Heart left ventricle (tissue), 16 donors: ENCODE measurements around the gene HELZ2. TPM values are rescaled to one million over a fixed set of nuclear protein-coding genes. Genes with fewer than 3 reads are reported as not detected.

Experiments
- ATAC-seq, 4 donors: fragments of 200-7000 bp; cut with Tn5 transposase; one replicate each; pipeline ENCODE4 v1.9.1; 2020 to 2022; ENCODE audit warnings: moderate library complexity in 4 of 4, mild to moderate bottlenecking in 3 of 4, moderate number of reproducible peaks in 1 of 4
- DNase-seq, 5 donors: peaks; one replicate each; pipeline ENCODE4 v3.0.0-alpha.2; 2020
- H3K27ac ChIP-seq, 12 donors: fragments of 200-600 bp; sonication (generic) in 4 of 12; one replicate each; pipeline versions ENCODE4 v1.5.0 to v1.8.0; 2016 to 2022; ENCODE audit warnings: mild to moderate bottlenecking in 2 of 12
- H3K27me3 ChIP-seq, 9 donors: fragments of 200-600 bp; sonication (generic) in 2 of 9; one replicate each; pipeline versions ENCODE4 v1.5.1 to v1.8.0; 2016 to 2022; ENCODE audit warnings: mild to moderate bottlenecking in 3 of 9
- H3K36me3 ChIP-seq, 9 donors: fragments of 200-600 bp; sonication (generic) in 2 of 9; one replicate each; pipeline versions ENCODE4 v1.5.0 to v1.8.0; 2018 to 2022; ENCODE audit warnings: mild to moderate bottlenecking in 2 of 9
- H3K4me1 ChIP-seq, 12 donors: fragments of 200-600 bp; sonication (generic) in 4 of 12; one replicate each; pipeline versions ENCODE4 v1.5.0 to v1.8.0; 2016 to 2022; ENCODE audit warnings: mild to moderate bottlenecking in 3 of 12
- H3K4me3 ChIP-seq, 12 donors: fragments of 200-600 bp; sonication (generic) in 4 of 12; one replicate each; pipeline versions ENCODE4 v1.5.0 to v1.8.0; 2017 to 2022; ENCODE audit warnings: mild to moderate bottlenecking in 9 of 12, moderate library complexity in 4 of 12
- H3K9me3 ChIP-seq, 12 donors: fragments of 200-600 bp; sonication (generic) in 4 of 12; one replicate each; pipeline versions ENCODE4 v1.5.0 to v1.8.0; 2016 to 2022; ENCODE audit warnings: mild to moderate bottlenecking in 1 of 12
- CTCF ChIP-seq, 12 donors: fragments of 200-600 bp; sonication (generic) in 4 of 12; IDR thresholded peaks; one replicate each; pipeline versions ENCODE4 v1.5.0 to v1.8.0; 2018 to 2022; ENCODE audit warnings: antibody characterized with exemption in 12 of 12, mild to moderate bottlenecking in 5 of 12
- POLR2A ChIP-seq, 2 donors: fragments of 450-650 bp; IDR thresholded peaks; one replicate each; pipeline ENCODE4 v1.6.1; 2017; ENCODE audit warnings: antibody characterized with exemption in 2 of 2, mild to moderate bottlenecking in 2 of 2, moderate library complexity in 2 of 2
- whole genome bisulfite sequencing, 4 donors: extraction: QIAGEN DNeasy Blood & Tissue Kit in 2 of 4; methylation state at CpG; one replicate each; pipeline versions ENCODE4 v1.1.5 to v1.1.7; 2013 to 2018; 5-methylcytosine and 5-hydroxymethylcytosine counted together
- intact Hi-C, 10 donors: fragments of 100-400 bp; cut with DNase I; formaldehyde crosslinking; loops; one replicate each; pipeline versions ENCODE4 v1.11.1 to v1.14.2; 2022
- polyA plus RNA-seq, 2 donors: library from polyadenylated mRNA; stranded (reverse); fragments of 200-250 nt; gene quantifications; one replicate each; pipeline ENCODE4 v1.2.3, GENCODE V29; 2013
- total RNA-seq, 9 donors: library from RNA; depleted of rRNA in 2 of 9; stranded (reverse); fragments of >200 nt in 2 of 9; fragmentation: NEBNext Ultra II Directional in 3 of 9; extraction: Animal tissue kit (Norgen Biotek cat#: 25700) in 3 of 9; gene quantifications; one replicate each; pipeline versions ENCODE4 v1.1.0 to v1.2.4, GENCODE V29; 2016 to 2023
- donor health status: ischemic (EF 13 %, LVEDD 7.1; RV severe dilation, severe dysfunction).
- donor health status: healthy with polysubstance abuse.
- donor health status: DM: no; HTN: yes; CAD: no.
- donor health status: DM: no; HTN: no; CAD: no.
- donor health status: ischemic (EF 25% LVEDD 6.9; RV normal size, moderate dysfunction).
- donor health status: ischemic (EF 25% LVEDD 5.7; RV mildly dilated, moderate dysfunction).
- donor health status: healthy.
- donor health status: DM: yes; HTN: yes; CAD: no.
- donor health status: ischemic (EF 35%, LVEDD 5.7; RV mildly dilated, moderate dysfunction).
- donor health status: nonischemic (EF 11% LVEDD 7.7; RV severe dilation, severe dysfunction).
- donor health status: DM: yes; HTN: yes; CAD: no.
- donor health status: PGD.
- donor health status: ischemic (EF 29% LVEDD 5.4; RV normal size, mild dysfunction).
- donor health status: nonischemic (EF 23%, LVEDD 6.1; RV moderate dilation, normal function).

Gene HELZ2
- total and polyA plus RNA-seq, 11 donors = 7.2 to 34.6 (median 20.2) TPM

- H3K27me3 ChIP-seq = peaks cover 0 to 15% (median 0%) of the 10 kb centered on the region in 9 donors
- H3K4me1 ChIP-seq = peaks cover 0 to 23% (median 11%) of the 10 kb centered on the region in 12 donors
- no peak overlapping the region for H3K4me3 ChIP-seq
- no peak overlapping the region for H3K27ac ChIP-seq
- ATAC-seq (no peak), DNase-seq (no peak)
- WGBS, 4 donors = 93 to 95% (median 95%) methylated on average over 14 to 28 of the region's 28 CpGs
- H3K9me3 ChIP-seq = no peaks in the 10 kb centered on the region
- intact Hi-C loops = loop anchor here in 3 of 10 donors (2.0 to 10.0 kb wide), 3 partner anchors 71 to 323 kb away; partner anchors contain the start of genes ABHD16B (in 1 of the 3) and TPD52L2 (in 1 of the 3)
- TF ChIP-seq POLR2A (IDR thresholded peaks at IDR 0.05) = no peak
- TF ChIP-seq CTCF (IDR thresholded peaks at IDR 0.05) = no peak
- H3K36me3 ChIP-seq = no peaks in the 10 kb centered on the region
These were observed 32.7 kb downstream of the HELZ2 start for GRCh38 chr20:63541371-63541770.

GRCh38 chr20:63540417-63541186, 33.4 kb downstream of the HELZ2 start:
- H3K27ac ChIP-seq = no peak overlapping the region
- H3K27me3 ChIP-seq = peaks cover 0 to 18% (median 0%) of the 10 kb centered on the region in 9 donors
- WGBS, 4 donors = 57 to 66% (median 62%) methylated on average over 25 to 49 of the region's 49 CpGs
- no peaks in the 10 kb centered on the region for H3K9me3 ChIP-seq
- TF ChIP-seq POLR2A (IDR thresholded peaks at IDR 0.05) = no peak
- TF ChIP-seq CTCF (IDR thresholded peaks at IDR 0.05) = no peak
- no peak for ATAC-seq
- peaks cover 0 to 24% (median 11%) of the 10 kb centered on the region in 12 donors for H3K4me1 ChIP-seq
- intact Hi-C loops = loop anchor here in 3 of 10 donors (2.0 to 10.0 kb wide), 3 partner anchors 72 to 324 kb away; partner anchors contain the start of genes ABHD16B (in 1 of the 3) and TPD52L2 (in 1 of the 3)
- DNase-seq = no peak
- H3K36me3 ChIP-seq = no peaks in the 10 kb centered on the region
- no peak overlapping the region for H3K4me3 ChIP-seq

- WGBS, 4 donors = 88 to 91% (median 91%) methylated on average over 22 to 29 of the region's 29 CpGs
- ATAC-seq (no peak), DNase-seq (no peak)
- no peak overlapping the region for H3K27ac ChIP-seq
- TF ChIP-seq POLR2A (IDR thresholded peaks at IDR 0.05) (no peak), CTCF (IDR thresholded peaks at IDR 0.05) (no peak)
- intact Hi-C loops = loop anchor here in 9 of 10 donors (1.0 to 10.0 kb wide), 16 partner anchors 38 to 585 kb away; partner anchors contain the start of genes ABHD16B (in 4 of the 9), TPD52L2 (in 4 of the 9) and STMN3 (in 1 of the 9)
- H3K4me1 ChIP-seq = peaks cover 0 to 27% (median 13%) of the 10 kb centered on the region in 12 donors
- no peak overlapping the region for H3K4me3 ChIP-seq
- H3K9me3 ChIP-seq = no peaks in the 10 kb centered on the region
- H3K36me3 ChIP-seq = no peaks in the 10 kb centered on the region
- peaks cover 0 to 25% (median under 1%) of the 10 kb centered on the region in 9 donors for H3K27me3 ChIP-seq
These were observed 34.3 kb downstream of the HELZ2 start for GRCh38 chr20:63539441-63540370.
